ENCODE data around the gene PSMD1. TPM values are rescaled to one million over a fixed set of nuclear protein-coding genes. Genes with fewer than 3 reads are reported as not detected.
"Not testable (repeated sequence)": the region's sequence is repeated elsewhere in the genome, so short reads cannot be mapped to it uniquely, and the experiment has no call there.

The PSMD1 gene
- total RNA-seq, 1 experiment from 2014 or later: 164 TPM

- H3K36me3 ChIP-seq; H3K4me3 ChIP-seq; H3K27ac ChIP-seq; H3K9me3 ChIP-seq (replicated peaks); H3K4me1 ChIP-seq (replicated peaks); DNase-seq (ENCODE audit: low read depth in 1 of 2, low spot score in 2 of 2): not testable (repeated sequence)
- peaks cover 14% of the 10 kb centered on the region for H3K27me3 ChIP-seq (replicated peaks)
These were observed 31.6 kb upstream of the PSMD1 start for GRCh38 chr2:231025059-231025458.

GRCh38 chr2:231028889-231029288 is 27.8 kb upstream of the PSMD1 start:
- Histone ChIP-seq H3K9me3 (replicated peaks) (no peaks in the 10 kb centered on the region; the same call in 1 of the 2 replicates), H3K4me1 (replicated peaks) (no peaks in the 10 kb centered on the region), H3K27me3 (replicated peaks) (peaks cover 18% of the 10 kb centered on the region), H3K4me3 (no peak overlapping the region), H3K36me3 (no peaks in the 10 kb centered on the region), H3K27ac (no peak overlapping the region)
- DNase-seq (ENCODE audit: low read depth in 1 of 2, low spot score in 2 of 2): no peak

GRCh38 chr2:231029563-231029962 is 27.1 kb upstream of the PSMD1 start:
- no peak overlapping the region for H3K27ac ChIP-seq
- no peaks in the 10 kb centered on the region for H3K36me3 ChIP-seq
- no peaks in the 10 kb centered on the region for H3K4me1 ChIP-seq (replicated peaks)
- peaks cover 23% of the 10 kb centered on the region for H3K27me3 ChIP-seq (replicated peaks)
- no peak for DNase-seq (ENCODE audit: low read depth in 1 of 2, low spot score in 2 of 2)
- H3K4me3 ChIP-seq: no peak overlapping the region
- H3K9me3 ChIP-seq (replicated peaks): no peaks in the 10 kb centered on the region; the same call in 1 of the 2 replicates

GRCh38 chr2:231030725-231031124 is 25.9 kb upstream of the PSMD1 start:
- H3K4me3 ChIP-seq: no peak overlapping the region
- peaks cover 27% of the 10 kb centered on the region for H3K27me3 ChIP-seq (replicated peaks)
- H3K36me3 ChIP-seq: no peaks in the 10 kb centered on the region
- no peaks in the 10 kb centered on the region; the same call in 1 of the 2 replicates for H3K9me3 ChIP-seq (replicated peaks)
- no peak for DNase-seq (ENCODE audit: low read depth in 1 of 2, low spot score in 2 of 2)
- no peaks in the 10 kb centered on the region for H3K4me1 ChIP-seq (replicated peaks)
- H3K27ac ChIP-seq: no peak overlapping the region

- no peak overlapping the region for H3K27ac ChIP-seq
- H3K4me1 ChIP-seq (replicated peaks): peaks cover 4% of the 10 kb centered on the region; the same call in 1 of the 2 replicates
- DNase-seq (ENCODE audit: low read depth in 1 of 2, low spot score in 2 of 2): no peak
- no peaks in the 10 kb centered on the region; the same call in 1 of the 2 replicates for H3K9me3 ChIP-seq (replicated peaks)
- no peaks in the 10 kb centered on the region for H3K36me3 ChIP-seq
- H3K4me3 ChIP-seq: no peak overlapping the region
- peaks cover 41% of the 10 kb centered on the region for H3K27me3 ChIP-seq (replicated peaks)
These were observed 24.0 kb upstream of the PSMD1 start for GRCh38 chr2:231032575-231033140.

GRCh38 chr2:231033147-231034132 is 23.2 kb upstream of the PSMD1 start:
- Histone ChIP-seq H3K4me1 (replicated peaks) (peaks cover 8% of the 10 kb centered on the region), H3K27me3 (replicated peaks) (peaks cover 44% of the 10 kb centered on the region), H3K36me3 (no peaks in the 10 kb centered on the region), H3K9me3 (replicated peaks) (no peaks in the 10 kb centered on the region), H3K4me3 (no peak overlapping the region), H3K27ac (no peak overlapping the region)
- no peak for DNase-seq (ENCODE audit: low read depth in 1 of 2, low spot score in 2 of 2)

- Histone ChIP-seq H3K4me3 (no peak overlapping the region), H3K4me1 (replicated peaks) (peaks cover 8% of the 10 kb centered on the region), H3K36me3 (no peaks in the 10 kb centered on the region), H3K27ac (no peak overlapping the region), H3K9me3 (replicated peaks) (no peaks in the 10 kb centered on the region), H3K27me3 (replicated peaks) (peaks cover 47% of the 10 kb centered on the region)
- no peak for DNase-seq (ENCODE audit: low read depth in 1 of 2, low spot score in 2 of 2)
These were observed 22.3 kb upstream of the PSMD1 start for GRCh38 chr2:231034291-231034882.

- Histone ChIP-seq H3K4me1 (replicated peaks) (peaks cover 8% of the 10 kb centered on the region), H3K9me3 (replicated peaks) (no peaks in the 10 kb centered on the region), H3K27me3 (replicated peaks) (peaks cover 64% of the 10 kb centered on the region), H3K4me3 (no peak overlapping the region), H3K36me3 (no peaks in the 10 kb centered on the region), H3K27ac (no peak overlapping the region)
- no peak for DNase-seq (ENCODE audit: low read depth in 1 of 2, low spot score in 2 of 2)
These were observed 20.5 kb upstream of the PSMD1 start for GRCh38 chr2:231036131-231036530.

- no peak overlapping the region for H3K27ac ChIP-seq
- peaks cover 65% of the 10 kb centered on the region for H3K27me3 ChIP-seq (replicated peaks)
- no peak for DNase-seq (ENCODE audit: low read depth in 1 of 2, low spot score in 2 of 2)
- H3K4me3 ChIP-seq: no peak overlapping the region
- H3K9me3 ChIP-seq (replicated peaks): no peaks in the 10 kb centered on the region
- peaks cover 8% of the 10 kb centered on the region for H3K4me1 ChIP-seq (replicated peaks)
- no peaks in the 10 kb centered on the region for H3K36me3 ChIP-seq
These were observed 20.0 kb upstream of the PSMD1 start for GRCh38 chr2:231036578-231037106.

- H3K9me3 ChIP-seq (replicated peaks): no peaks in the 10 kb centered on the region
- peaks cover 8% of the 10 kb centered on the region for H3K4me1 ChIP-seq (replicated peaks)
- DNase-seq (ENCODE audit: low read depth in 1 of 2, low spot score in 2 of 2): no peak
- H3K27ac ChIP-seq: no peak within 1 kb of the TSS
- peaks cover 68% of the 10 kb centered on the region for H3K27me3 ChIP-seq (replicated peaks)
- no peaks in the 10 kb centered on the region for H3K36me3 ChIP-seq
- H3K4me3 ChIP-seq: peak within 1 kb of the TSS; percentile 27
These were observed 19.4 kb upstream of the PSMD1 start, which contains the start of gene C2orf72 for GRCh38 chr2:231037202-231037730. Gene C2orf72, plus strand, starts transcription at chr2:231037523. Its CDS starts 43 bp downstream, at chr2:231037566.

- H3K36me3 ChIP-seq: no peaks in the 10 kb centered on the region
- no peaks in the 10 kb centered on the region for H3K9me3 ChIP-seq (replicated peaks)
- H3K27ac ChIP-seq: no peak overlapping the region
- peaks cover 8% of the 10 kb centered on the region for H3K4me1 ChIP-seq (replicated peaks)
- H3K27me3 ChIP-seq (replicated peaks): peaks cover 68% of the 10 kb centered on the region
- no peak for DNase-seq (ENCODE audit: low read depth in 1 of 2, low spot score in 2 of 2)
- peak overlapping the region; percentile 27 for H3K4me3 ChIP-seq
These were observed 18.8 kb upstream of the PSMD1 start for GRCh38 chr2:231037731-231038482.

- H3K4me3 ChIP-seq: no peak overlapping the region
- no peaks in the 10 kb centered on the region for H3K9me3 ChIP-seq (replicated peaks)
- peaks cover 68% of the 10 kb centered on the region for H3K27me3 ChIP-seq (replicated peaks)
- no peak for DNase-seq (ENCODE audit: low read depth in 1 of 2, low spot score in 2 of 2)
- no peaks in the 10 kb centered on the region for H3K36me3 ChIP-seq
- no peak overlapping the region for H3K27ac ChIP-seq
- H3K4me1 ChIP-seq (replicated peaks): peaks cover 8% of the 10 kb centered on the region
These were observed 18.0 kb upstream of the PSMD1 start for GRCh38 chr2:231038483-231039293.

All from SJSA1 (cell line).